WERI-Rb-1 (cell line): ENCODE data around the gene ROR2.

ENCODE experiments used
- DNase-seq: peaks from one replicate; pipeline ENCODE4 v3.0.0-alpha.2; 2020
- H3K27ac ChIP-seq: fragments of 250-450 bp; sonication (Bioruptor Pico); 2 replicates; pipeline ENCODE4 v1.5.1; 2020; ENCODE audit warnings: mild to moderate bottlenecking, moderate library complexity
- H3K27me3 ChIP-seq: fragments of 250-450 bp; sonication (Bioruptor Pico); 2 replicates; pipeline ENCODE4 v1.5.1; 2021; ENCODE audit warnings: mild to moderate bottlenecking, low read depth, moderate library complexity; ENCODE audit not compliant: insufficient read depth, severe bottlenecking
- H3K36me3 ChIP-seq: fragments of 250-450 bp; sonication (Bioruptor Pico); 2 replicates; pipeline ENCODE4 v1.5.1; 2020; ENCODE audit warnings: mild to moderate bottlenecking, moderate library complexity
- H3K4me3 ChIP-seq: 2 replicates; pipeline ENCODE4 v1.5.1; 2011; ENCODE audit warnings: low read depth, mild to moderate bottlenecking, control low read depth, low read length
- H3K9me3 ChIP-seq: fragments of 250-450 bp; sonication (Bioruptor Pico); 2 replicates; pipeline ENCODE4 v1.5.1; 2021; ENCODE audit warnings: mild to moderate bottlenecking, moderate library complexity; ENCODE audit not compliant: severe bottlenecking
- TF ChIP-seq, protein P1 (sequence below): IDR thresholded peaks from 2 replicates; pipeline ENCODE4 v1.5.1; 2011; ENCODE audit warnings: low read depth, mild to moderate bottlenecking, control low read depth, inconsistent platforms, low read length

ROR2 gene

DNA sequence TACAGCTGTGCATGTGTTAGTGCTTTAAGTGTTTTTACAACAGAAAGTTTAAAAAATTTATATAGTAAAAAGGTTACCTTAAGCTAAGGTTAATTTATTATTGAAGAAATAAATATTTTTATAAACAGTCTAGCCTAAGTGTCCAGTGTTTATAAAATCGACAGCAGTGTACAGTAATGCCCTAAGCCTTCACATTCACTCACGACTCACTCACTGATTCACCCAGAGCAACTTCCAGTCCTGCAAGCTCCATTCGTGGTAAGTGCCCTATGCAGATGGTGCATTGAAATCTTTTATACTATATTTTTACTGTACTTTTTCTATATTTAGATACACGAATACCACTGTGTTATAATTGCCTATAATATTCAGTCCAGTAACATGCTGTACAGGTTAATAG is 159.1 kb downstream of the ROR2 start:
- DNase-seq: no peak
- no peaks in the 10 kb centered on the region for H3K36me3 ChIP-seq
- no peak overlapping the region for H3K4me3 ChIP-seq
- H3K27ac ChIP-seq: no peak overlapping the region
- TF ChIP-seq, protein P1, sequence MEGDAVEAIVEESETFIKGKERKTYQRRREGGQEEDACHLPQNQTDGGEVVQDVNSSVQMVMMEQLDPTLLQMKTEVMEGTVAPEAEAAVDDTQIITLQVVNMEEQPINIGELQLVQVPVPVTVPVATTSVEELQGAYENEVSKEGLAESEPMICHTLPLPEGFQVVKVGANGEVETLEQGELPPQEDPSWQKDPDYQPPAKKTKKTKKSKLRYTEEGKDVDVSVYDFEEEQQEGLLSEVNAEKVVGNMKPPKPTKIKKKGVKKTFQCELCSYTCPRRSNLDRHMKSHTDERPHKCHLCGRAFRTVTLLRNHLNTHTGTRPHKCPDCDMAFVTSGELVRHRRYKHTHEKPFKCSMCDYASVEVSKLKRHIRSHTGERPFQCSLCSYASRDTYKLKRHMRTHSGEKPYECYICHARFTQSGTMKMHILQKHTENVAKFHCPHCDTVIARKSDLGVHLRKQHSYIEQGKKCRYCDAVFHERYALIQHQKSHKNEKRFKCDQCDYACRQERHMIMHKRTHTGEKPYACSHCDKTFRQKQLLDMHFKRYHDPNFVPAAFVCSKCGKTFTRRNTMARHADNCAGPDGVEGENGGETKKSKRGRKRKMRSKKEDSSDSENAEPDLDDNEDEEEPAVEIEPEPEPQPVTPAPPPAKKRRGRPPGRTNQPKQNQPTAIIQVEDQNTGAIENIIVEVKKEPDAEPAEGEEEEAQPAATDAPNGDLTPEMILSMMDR: no peak
- peaks cover 3% of the 10 kb centered on the region for H3K9me3 ChIP-seq
- no peaks in the 10 kb centered on the region for H3K27me3 ChIP-seq

DNA sequence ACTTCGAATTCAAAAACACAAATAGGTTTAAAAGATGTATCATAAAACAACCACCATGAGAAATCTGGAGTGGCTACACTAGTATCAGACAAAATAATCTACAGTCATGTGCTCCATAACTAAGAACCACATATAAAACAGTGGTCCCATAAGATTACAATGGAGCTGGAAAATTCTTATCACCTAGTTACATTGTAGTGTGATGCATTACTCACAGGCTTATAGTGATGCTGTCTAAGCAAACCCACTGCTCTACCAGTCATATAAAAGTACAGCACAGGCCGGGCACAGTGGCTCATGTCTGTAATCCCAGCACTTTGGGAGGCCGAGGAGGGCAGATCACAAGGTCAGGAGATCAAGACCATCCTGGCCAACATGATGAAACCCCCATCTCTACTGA is 160.1 kb downstream of the ROR2 start:
- DNase-seq: no peak
- H3K27me3 ChIP-seq: no peaks in the 10 kb centered on the region
- no peak overlapping the region for H3K4me3 ChIP-seq
- H3K36me3 ChIP-seq: no peaks in the 10 kb centered on the region
- H3K27ac ChIP-seq: no peak overlapping the region
- H3K9me3 ChIP-seq: peaks cover 3% of the 10 kb centered on the region
- TF ChIP-seq, protein P1: no peak

DNA sequence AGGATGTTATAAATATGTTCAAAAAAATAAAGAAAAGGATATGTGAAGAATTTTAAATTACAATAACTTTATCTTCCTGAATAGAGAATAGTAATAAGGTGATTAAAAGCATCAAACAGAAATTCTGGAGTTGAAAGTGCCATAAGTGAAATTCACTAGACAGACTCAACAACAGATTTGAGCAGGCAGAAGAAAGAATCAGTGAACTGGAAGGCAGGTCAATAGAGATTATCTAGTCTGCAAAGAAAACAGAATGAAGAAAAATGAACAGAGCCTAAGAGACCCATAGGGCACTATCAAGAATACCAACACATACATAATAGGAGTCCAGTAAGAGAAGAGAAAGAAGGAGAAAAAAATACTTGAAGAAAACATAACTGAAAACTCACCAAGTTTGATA is 162.1 kb downstream of the ROR2 start:
- TF ChIP-seq, protein P1: no peak

DNA sequence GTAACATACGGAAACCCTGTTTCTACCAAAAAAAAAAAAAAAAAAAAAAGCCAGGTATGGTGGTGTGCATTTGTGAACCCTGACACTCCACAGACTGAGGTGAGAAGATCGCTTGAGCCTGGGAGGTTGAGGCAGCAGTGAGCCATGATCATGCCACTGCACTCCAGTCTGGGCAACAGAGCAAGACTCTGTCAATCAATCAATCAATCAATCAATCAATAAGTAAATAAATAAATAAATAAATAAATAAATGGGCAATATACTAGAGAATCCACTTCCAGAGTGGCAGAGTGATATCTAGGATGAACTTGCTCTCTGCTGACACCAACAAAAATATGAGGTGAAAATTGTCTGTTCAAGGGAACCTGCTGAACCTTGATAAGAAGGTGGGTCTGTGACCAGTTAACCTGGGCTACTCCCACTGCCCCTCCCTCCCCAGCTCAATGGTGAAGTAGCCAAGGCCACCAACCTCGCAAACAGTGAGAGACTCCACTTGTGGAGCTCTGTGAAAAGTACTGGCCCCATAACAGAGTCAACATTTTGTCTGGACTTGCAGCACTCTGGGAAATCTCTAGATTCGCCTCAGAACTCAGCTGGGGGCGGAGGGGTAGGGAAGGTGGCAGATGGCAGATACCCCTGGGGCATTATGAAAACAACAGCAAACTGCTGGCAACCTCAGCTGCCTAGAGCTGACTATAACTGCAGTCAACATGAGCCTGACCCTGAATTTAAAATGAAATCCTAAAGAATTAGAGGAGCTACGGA is 163.7 kb downstream of the ROR2 start:
- DNase-seq: no peak
- Histone ChIP-seq H3K27me3 (no peaks in the 10 kb centered on the region), H3K4me3 (no peak overlapping the region), H3K36me3 (no peaks in the 10 kb centered on the region), H3K9me3 (peaks cover 3% of the 10 kb centered on the region), H3K27ac (no peak overlapping the region)
- TF ChIP-seq, protein P1: no peak

More for the DNA sequence above, 162.1 kb downstream of the ROR2 start:
- Histone ChIP-seq H3K27me3 (no peaks in the 10 kb centered on the region), H3K36me3 (no peaks in the 10 kb centered on the region), H3K27ac (no peak overlapping the region), H3K4me3 (no peak overlapping the region), H3K9me3 (peaks cover 3% of the 10 kb centered on the region)
- no peak for DNase-seq

DNA sequence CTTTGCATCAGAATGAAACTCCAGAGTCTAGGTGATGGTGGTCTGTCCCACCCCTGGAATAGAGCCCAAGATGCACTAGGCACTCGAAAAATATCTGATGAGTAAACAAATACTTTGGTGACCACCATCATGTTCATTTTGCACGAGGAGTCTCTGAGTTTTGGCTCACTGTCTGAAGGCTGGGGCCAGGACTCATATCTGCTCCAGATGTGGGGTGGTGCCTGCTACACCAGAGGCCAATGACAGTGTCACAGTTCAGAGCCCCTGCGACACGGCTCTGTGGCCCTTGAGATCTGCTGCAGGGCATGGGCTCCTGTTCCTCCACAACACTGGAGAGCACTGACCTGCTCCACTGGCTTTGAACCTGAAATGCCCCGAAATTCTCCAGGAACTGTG is 164.6 kb downstream of the ROR2 start:
- H3K9me3 ChIP-seq: peaks cover 3% of the 10 kb centered on the region
- no peak overlapping the region for H3K27ac ChIP-seq
- no peaks in the 10 kb centered on the region for H3K27me3 ChIP-seq
- H3K4me3 ChIP-seq: no peak overlapping the region
- DNase-seq: no peak
- no peaks in the 10 kb centered on the region for H3K36me3 ChIP-seq
- TF ChIP-seq, protein P1: no peak
